Fibroblast of lung (primary cell): ENCODE data around the gene DNAJC12. TPM values are rescaled to one million over a fixed set of nuclear protein-coding genes. Genes with fewer than 3 reads are reported as not detected.

Source experiments
- DNase-seq, 2 donors: peaks; one replicate each; pipeline versions ENCODE4 v3.0.0 to v3.0.0-alpha.2; 2010; ENCODE audit warnings: low read depth in 2 of 2
- H2AFZ ChIP-seq: 2 replicates; pipeline ENCODE4 v1.5.1; 2012; ENCODE audit warnings: low read length, control low read depth, inconsistent platforms
- H3K27ac ChIP-seq: 2 replicates; pipeline ENCODE4 v1.5.1; 2011; ENCODE audit warnings: low read length, control low read depth; ENCODE audit not compliant: insufficient read depth
- H3K27me3 ChIP-seq: 2 replicates; pipeline ENCODE4 v1.5.1; 2011; ENCODE audit warnings: mild to moderate bottlenecking, low read length; ENCODE audit not compliant: control insufficient read depth, insufficient read depth
- H3K36me3 ChIP-seq: 2 replicates; pipeline ENCODE4 v1.5.1; 2011; ENCODE audit warnings: low read length; ENCODE audit not compliant: control insufficient read depth, insufficient read depth
- H3K4me1 ChIP-seq: 2 replicates; pipeline ENCODE4 v1.5.1; 2011; ENCODE audit warnings: low read length; ENCODE audit not compliant: control insufficient read depth, insufficient read depth; ENCODE audit errors: extremely low read depth
- H3K4me2 ChIP-seq: 2 replicates; pipeline ENCODE4 v1.5.1; 2011; ENCODE audit warnings: low read length, control low read depth; ENCODE audit not compliant: insufficient read depth; ENCODE audit errors: extremely low read depth
- H3K4me3 ChIP-seq, 4 experiments: fragments of 200-600 bp in 1 of 4; sonication (generic) in 1 of 4; replicated peaks in 1 of 4; 2 replicates each; pipeline ENCODE4 v1.5.1; 2011 to 2016; ENCODE audit warnings: low read length in 4 of 4, low read depth in 3 of 4, mild to moderate bottlenecking in 3 of 4, control low read depth in 2 of 4, inconsistent platforms in 1 of 4, mixed read lengths in 1 of 4; ENCODE audit not compliant: insufficient read depth in 1 of 4; ENCODE audit errors: control extremely low read depth in 1 of 4
- H3K79me2 ChIP-seq: 2 replicates; pipeline ENCODE4 v1.5.1; 2012; ENCODE audit warnings: mild to moderate bottlenecking, low read length, inconsistent platforms; ENCODE audit not compliant: control insufficient read depth, insufficient read depth
- H3K9ac ChIP-seq: 2 replicates; pipeline ENCODE4 v1.5.1; 2011; ENCODE audit warnings: mild to moderate bottlenecking, low read length, control low read depth; ENCODE audit not compliant: insufficient read depth
- H3K9me3 ChIP-seq: 2 replicates; pipeline ENCODE4 v1.5.1; 2012; ENCODE audit warnings: low read depth, low read length; ENCODE audit not compliant: control insufficient read depth, insufficient read depth
- H4K20me1 ChIP-seq: 2 replicates; pipeline ENCODE4 v1.5.1; 2011; ENCODE audit warnings: low read length; ENCODE audit not compliant: control insufficient read depth, insufficient read depth; ENCODE audit errors: extremely low read depth
- EZH2 ChIP-seq: IDR thresholded peaks from 2 replicates; pipeline ENCODE4 v1.5.1; 2012; ENCODE audit warnings: low read length, control low read depth, mild to moderate bottlenecking; ENCODE audit errors: missing control alignments
- polyA plus RNA-seq, 2 donors: library from polyadenylated mRNA; depleted of rRNA in 1 of 2; stranded (reverse) in 1 of 2; unstranded in 1 of 2; fragments of >200 nt; gene quantifications; 2 replicates each; pipeline ENCODE4 v1.2.1, GENCODE V29; 2011 to 2012; ENCODE audit warnings: missing spikeins in 1 of 2
- total RNA-seq: library from RNA; depleted of rRNA; stranded (reverse); fragments of >200 nt; gene quantifications from 2 replicates; pipeline ENCODE4 v1.2.1, GENCODE V29; 2014
- TF ChIP-seq, protein P1 (sequence below), 2 donors: IDR thresholded peaks in 1 of 2; conservative IDR thresholded peaks in 1 of 2; 1 replicate in 1 of 2; 2 replicates in 1 of 2; pipeline ENCODE4 v1.5.1; 2011 to 2012; ENCODE audit warnings: low read length in 2 of 2, control low read depth in 1 of 2, inconsistent platforms in 1 of 2, low read depth in 1 of 2, mild to moderate bottlenecking in 1 of 2

The DNAJC12 gene
- total and polyA plus RNA-seq, 2 donors (not counting 1 experiment from before 2014, with no cell fraction given): 1.8 to 2.3 TPM

DNA sequence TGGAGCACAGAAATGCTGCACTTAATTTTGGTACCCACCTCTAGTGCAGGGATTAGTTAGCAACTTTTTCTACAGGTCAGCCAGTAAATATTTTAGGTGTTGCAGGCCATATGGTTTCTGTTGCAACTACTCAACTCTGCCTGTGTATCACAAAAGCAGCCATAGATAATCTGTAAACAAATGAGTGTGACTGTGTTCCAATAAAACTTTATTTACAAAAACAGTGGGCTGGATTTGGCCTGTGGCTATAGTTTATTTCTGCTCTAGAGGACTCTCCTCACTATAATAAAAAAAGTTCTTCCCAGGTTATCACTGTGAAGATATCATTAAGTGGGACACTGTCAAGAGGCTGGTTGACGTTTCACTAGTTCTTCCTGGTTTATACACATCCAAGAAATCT lies 65.8 kb downstream of the DNAJC12 start:
- Histone ChIP-seq H3K4me3 (no peak overlapping the region), H4K20me1 (no peaks in the 10 kb centered on the region), H3K4me1 (no peaks in the 10 kb centered on the region), H3K36me3 (no peaks in the 10 kb centered on the region), H3K9ac (no peak overlapping the region), H3K27ac (no peak overlapping the region), H3K79me2 (no peaks in the 10 kb centered on the region), H3K4me2 (no peak overlapping the region), H2AFZ (no peak overlapping the region), H3K9me3 (no peaks in the 10 kb centered on the region), H3K27me3 (peaks cover 4% of the 10 kb centered on the region)
- TF ChIP-seq, protein P1, sequence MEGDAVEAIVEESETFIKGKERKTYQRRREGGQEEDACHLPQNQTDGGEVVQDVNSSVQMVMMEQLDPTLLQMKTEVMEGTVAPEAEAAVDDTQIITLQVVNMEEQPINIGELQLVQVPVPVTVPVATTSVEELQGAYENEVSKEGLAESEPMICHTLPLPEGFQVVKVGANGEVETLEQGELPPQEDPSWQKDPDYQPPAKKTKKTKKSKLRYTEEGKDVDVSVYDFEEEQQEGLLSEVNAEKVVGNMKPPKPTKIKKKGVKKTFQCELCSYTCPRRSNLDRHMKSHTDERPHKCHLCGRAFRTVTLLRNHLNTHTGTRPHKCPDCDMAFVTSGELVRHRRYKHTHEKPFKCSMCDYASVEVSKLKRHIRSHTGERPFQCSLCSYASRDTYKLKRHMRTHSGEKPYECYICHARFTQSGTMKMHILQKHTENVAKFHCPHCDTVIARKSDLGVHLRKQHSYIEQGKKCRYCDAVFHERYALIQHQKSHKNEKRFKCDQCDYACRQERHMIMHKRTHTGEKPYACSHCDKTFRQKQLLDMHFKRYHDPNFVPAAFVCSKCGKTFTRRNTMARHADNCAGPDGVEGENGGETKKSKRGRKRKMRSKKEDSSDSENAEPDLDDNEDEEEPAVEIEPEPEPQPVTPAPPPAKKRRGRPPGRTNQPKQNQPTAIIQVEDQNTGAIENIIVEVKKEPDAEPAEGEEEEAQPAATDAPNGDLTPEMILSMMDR (conservative IDR thresholded peaks at IDR 0.05 in 1 of 2, IDR thresholded peaks at IDR 0.05 in 1 of 2; ENCODE audit: low read depth in 1 of 2, low read length in 2 of 2): no peak
- no peak for TF ChIP-seq EZH2
- DNase-seq: no peak

DNA sequence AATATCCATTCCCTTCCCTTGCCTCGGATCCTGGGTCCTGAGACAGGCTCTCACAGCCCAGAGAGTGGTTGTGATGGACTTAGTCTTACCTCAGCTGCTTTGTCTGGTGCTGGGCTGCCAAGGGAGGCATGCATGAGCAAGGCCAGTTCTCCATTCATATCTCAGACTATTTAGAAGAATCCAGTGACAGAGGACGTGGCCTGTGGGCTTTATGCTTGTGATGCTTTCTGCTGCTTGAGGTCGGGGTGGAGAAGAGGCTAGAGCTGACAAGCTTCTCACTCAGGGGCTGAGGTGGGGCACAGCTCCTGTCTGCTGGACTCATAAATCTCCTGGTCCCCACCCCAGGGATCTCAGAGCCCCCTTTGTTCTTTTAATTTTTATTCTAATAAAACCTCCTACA lies 66.8 kb downstream of the DNAJC12 start:
- no peaks in the 10 kb centered on the region for H4K20me1 ChIP-seq
- TF ChIP-seq EZH2: no peak
- TF ChIP-seq, protein P1 (conservative IDR thresholded peaks at IDR 0.05 in 1 of 2, IDR thresholded peaks at IDR 0.05 in 1 of 2; ENCODE audit: low read depth in 1 of 2, low read length in 2 of 2): no peak
- H3K9me3 ChIP-seq: no peaks in the 10 kb centered on the region
- H3K4me2 ChIP-seq: no peak overlapping the region
- peaks cover 4% of the 10 kb centered on the region for H3K27me3 ChIP-seq
- DNase-seq: no peak
- no peak overlapping the region for H2AFZ ChIP-seq
- H3K4me3 ChIP-seq: no peak overlapping the region
- H3K9ac ChIP-seq: no peak overlapping the region
- H3K36me3 ChIP-seq: no peaks in the 10 kb centered on the region
- H3K4me1 ChIP-seq: no peaks in the 10 kb centered on the region
- H3K79me2 ChIP-seq: no peaks in the 10 kb centered on the region
- no peak overlapping the region for H3K27ac ChIP-seq

DNA sequence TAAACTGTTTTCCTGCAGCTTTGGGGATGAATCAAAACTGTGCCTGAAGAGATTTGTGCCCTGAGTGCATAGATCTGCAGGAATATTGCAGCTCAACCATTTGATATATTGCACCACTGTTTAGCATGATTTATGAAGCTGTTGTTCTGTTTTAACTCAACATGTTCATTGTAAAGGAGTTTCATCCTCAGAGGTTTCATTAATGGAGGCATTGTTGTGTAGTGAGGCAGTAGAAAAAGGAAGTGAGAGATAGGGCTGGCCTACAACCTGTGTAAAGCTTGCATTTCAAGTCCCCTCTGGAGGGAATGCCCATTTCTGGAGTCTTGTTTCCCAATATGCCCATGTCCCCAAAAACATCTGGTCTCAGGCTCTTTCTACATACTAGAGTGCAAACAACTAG lies 67.5 kb downstream of the DNAJC12 start:
- H3K4me2 ChIP-seq: no peak overlapping the region
- no peaks in the 10 kb centered on the region for H3K9me3 ChIP-seq
- H3K79me2 ChIP-seq: no peaks in the 10 kb centered on the region
- no peak overlapping the region for H3K4me3 ChIP-seq
- H3K36me3 ChIP-seq: no peaks in the 10 kb centered on the region
- no peak overlapping the region for H3K9ac ChIP-seq
- peaks cover 4% of the 10 kb centered on the region for H3K27me3 ChIP-seq
- no peaks in the 10 kb centered on the region for H4K20me1 ChIP-seq
- no peak overlapping the region for H2AFZ ChIP-seq
- no peak overlapping the region for H3K27ac ChIP-seq
- H3K4me1 ChIP-seq: no peaks in the 10 kb centered on the region
- TF ChIP-seq, protein P1 (conservative IDR thresholded peaks at IDR 0.05 in 1 of 2, IDR thresholded peaks at IDR 0.05 in 1 of 2; ENCODE audit: low read depth in 1 of 2, low read length in 2 of 2): no peak
- DNase-seq: no peak
